Measurements from ENCODE around the gene RERE. TPM values are rescaled to one million over a fixed set of nuclear protein-coding genes. Genes with fewer than 3 reads are reported as not detected.

RERE gene
- total RNA-seq, 1 donor = 55.0 TPM

- Histone ChIP-seq H3K27ac (ENCODE audit: low read depth, low read length) (no peak overlapping the region), H2AFZ (ENCODE audit: low read length) (no peak overlapping the region), H3K27me3 (ENCODE audit: insufficient read depth, low read length) (no peaks in the 10 kb centered on the region), H3K36me3 (ENCODE audit: insufficient read depth, low read length) (peaks cover 3% of the 10 kb centered on the region), H3K79me2 (ENCODE audit: insufficient read depth, low read length) (peaks cover 8% of the 10 kb centered on the region), H3K4me1 (ENCODE audit: insufficient read depth, low read length) (peaks cover 10% of the 10 kb centered on the region), H3K4me2 (ENCODE audit: insufficient read depth, low read length) (no peak overlapping the region), H4K20me1 (ENCODE audit: insufficient read depth, low read length) (no peaks in the 10 kb centered on the region), H3K4me3 (ENCODE audit: insufficient read depth, low read length) (no peak overlapping the region), H3K9me3 (ENCODE audit: low read depth, low read length) (no peaks in the 10 kb centered on the region)
- no peak for TF ChIP-seq CTCF (IDR thresholded peaks at IDR 0.05; ENCODE audit: extremely low read depth, low read depth, low read length)
- DNase-seq (ENCODE audit: insufficient read length, low spot score, missing footprints) = no peak
These were observed 272.4 kb downstream of the RERE start for GRCh38 chr1:8545078-8545477.

- Histone ChIP-seq H3K36me3 (ENCODE audit: insufficient read depth, low read length) (peaks cover 5% of the 10 kb centered on the region), H3K9me3 (ENCODE audit: low read depth, low read length) (no peaks in the 10 kb centered on the region), H3K27ac (ENCODE audit: low read depth, low read length) (no peak overlapping the region), H4K20me1 (ENCODE audit: insufficient read depth, low read length) (no peaks in the 10 kb centered on the region), H3K4me3 (ENCODE audit: insufficient read depth, low read length) (no peak overlapping the region), H3K27me3 (ENCODE audit: insufficient read depth, low read length) (no peaks in the 10 kb centered on the region), H3K4me1 (ENCODE audit: insufficient read depth, low read length) (peaks cover 12% of the 10 kb centered on the region), H3K79me2 (ENCODE audit: insufficient read depth, low read length) (peaks cover 9% of the 10 kb centered on the region), H3K4me2 (ENCODE audit: insufficient read depth, low read length) (no peak overlapping the region), H2AFZ (ENCODE audit: low read length) (no peak overlapping the region)
- TF ChIP-seq CTCF (IDR thresholded peaks at IDR 0.05; ENCODE audit: extremely low read depth, low read depth, low read length) = no peak
- no peak for DNase-seq (ENCODE audit: insufficient read length, low spot score, missing footprints)
These were observed 272.8 kb downstream of the RERE start for GRCh38 chr1:8544644-8545043.

- no peak overlapping the region for H3K4me2 ChIP-seq (ENCODE audit: insufficient read depth, low read length)
- H2AFZ ChIP-seq (ENCODE audit: low read length) = no peak overlapping the region
- no peaks in the 10 kb centered on the region for H4K20me1 ChIP-seq (ENCODE audit: insufficient read depth, low read length)
- DNase-seq (ENCODE audit: insufficient read length, low spot score, missing footprints) = no peak
- TF ChIP-seq CTCF (IDR thresholded peaks at IDR 0.05; ENCODE audit: extremely low read depth, low read depth, low read length) = no peak
- H3K36me3 ChIP-seq (ENCODE audit: insufficient read depth, low read length) = peaks cover 7% of the 10 kb centered on the region
- H3K27ac ChIP-seq (ENCODE audit: low read depth, low read length) = no peak overlapping the region
- H3K4me3 ChIP-seq (ENCODE audit: insufficient read depth, low read length) = no peak overlapping the region
- H3K4me1 ChIP-seq (ENCODE audit: insufficient read depth, low read length) = peaks cover 12% of the 10 kb centered on the region
- no peaks in the 10 kb centered on the region for H3K27me3 ChIP-seq (ENCODE audit: insufficient read depth, low read length)
- H3K9me3 ChIP-seq (ENCODE audit: low read depth, low read length) = no peaks in the 10 kb centered on the region
- peaks cover 10% of the 10 kb centered on the region for H3K79me2 ChIP-seq (ENCODE audit: insufficient read depth, low read length)
These were observed 273.5 kb downstream of the RERE start for GRCh38 chr1:8543965-8544364.

- no peak for DNase-seq (ENCODE audit: insufficient read length, low spot score, missing footprints)
These were observed 275.4 kb downstream of the RERE start for GRCh38 chr1:8541961-8542521.

More at GRCh38 chr1:8541961-8542521, 275.4 kb downstream of the RERE start:
- H3K79me2 ChIP-seq (ENCODE audit: insufficient read depth, low read length) = peaks cover 8% of the 10 kb centered on the region
- H4K20me1 ChIP-seq (ENCODE audit: insufficient read depth, low read length) = no peaks in the 10 kb centered on the region
- H2AFZ ChIP-seq (ENCODE audit: low read length) = no peak overlapping the region
- no peak for TF ChIP-seq CTCF (IDR thresholded peaks at IDR 0.05; ENCODE audit: extremely low read depth, low read depth, low read length)
- no peak overlapping the region for H3K4me3 ChIP-seq (ENCODE audit: insufficient read depth, low read length)
- peaks cover 12% of the 10 kb centered on the region for H3K4me1 ChIP-seq (ENCODE audit: insufficient read depth, low read length)
- H3K36me3 ChIP-seq (ENCODE audit: insufficient read depth, low read length) = peaks cover 8% of the 10 kb centered on the region
- no peak overlapping the region for H3K27ac ChIP-seq (ENCODE audit: low read depth, low read length)
- no peaks in the 10 kb centered on the region for H3K27me3 ChIP-seq (ENCODE audit: insufficient read depth, low read length)
- no peaks in the 10 kb centered on the region for H3K9me3 ChIP-seq (ENCODE audit: low read depth, low read length)
- no peak overlapping the region for H3K4me2 ChIP-seq (ENCODE audit: insufficient read depth, low read length)

Data from osteoblast (primary cell).